Panc1 (cell line): ENCODE data around the gene CAVIN3.

Experiments
- CTCF ChIP-seq: fragments of 450-650 bp; IDR thresholded peaks from 2 replicates; pipeline ENCODE4 v1.5.1; 2017; ENCODE audit warnings: mild to moderate bottlenecking
- POLR2AphosphoS5 ChIP-seq: IDR thresholded peaks from 2 replicates; pipeline ENCODE4 v1.6.1; 2012; ENCODE audit warnings: mild to moderate bottlenecking, low read depth, low read length, moderate library complexity

- TF ChIP-seq CTCF, result no peak
- no peak for TF ChIP-seq POLR2AphosphoS5
These were observed 6.7 kb upstream of the CAVIN3 start for GRCh38 chr11:6326985-6327384.
